Ovary (tissue), 3 donors: Measurements from ENCODE around the gene MSMP.

ENCODE experiments used
- CTCF ChIP-seq, 3 donors: fragments of 450-650 bp in 2 of 3; fragments of 200-600 bp in 1 of 3; IDR thresholded peaks; one replicate each; pipeline versions ENCODE4 v1.5.1 to v1.8.0; 2016 to 2022; ENCODE audit warnings: antibody characterized with exemption in 3 of 3, mild to moderate bottlenecking in 1 of 3
- EP300 ChIP-seq: sonication (generic); formaldehyde crosslinking; IDR thresholded peaks from one replicate; pipeline ENCODE4 v1.6.1; 2017; ENCODE audit warnings: antibody characterized with exemption
- donor health status: DM: no; HTN: no; CAD: no.

GRCh38 chr9:35738186-35738585 lies 15.9 kb downstream of the MSMP start:
- no peak for TF ChIP-seq CTCF (IDR thresholded peaks at IDR 0.05)
- no peak for TF ChIP-seq EP300
